ENCODE data around the gene HDAC6.

DNA sequence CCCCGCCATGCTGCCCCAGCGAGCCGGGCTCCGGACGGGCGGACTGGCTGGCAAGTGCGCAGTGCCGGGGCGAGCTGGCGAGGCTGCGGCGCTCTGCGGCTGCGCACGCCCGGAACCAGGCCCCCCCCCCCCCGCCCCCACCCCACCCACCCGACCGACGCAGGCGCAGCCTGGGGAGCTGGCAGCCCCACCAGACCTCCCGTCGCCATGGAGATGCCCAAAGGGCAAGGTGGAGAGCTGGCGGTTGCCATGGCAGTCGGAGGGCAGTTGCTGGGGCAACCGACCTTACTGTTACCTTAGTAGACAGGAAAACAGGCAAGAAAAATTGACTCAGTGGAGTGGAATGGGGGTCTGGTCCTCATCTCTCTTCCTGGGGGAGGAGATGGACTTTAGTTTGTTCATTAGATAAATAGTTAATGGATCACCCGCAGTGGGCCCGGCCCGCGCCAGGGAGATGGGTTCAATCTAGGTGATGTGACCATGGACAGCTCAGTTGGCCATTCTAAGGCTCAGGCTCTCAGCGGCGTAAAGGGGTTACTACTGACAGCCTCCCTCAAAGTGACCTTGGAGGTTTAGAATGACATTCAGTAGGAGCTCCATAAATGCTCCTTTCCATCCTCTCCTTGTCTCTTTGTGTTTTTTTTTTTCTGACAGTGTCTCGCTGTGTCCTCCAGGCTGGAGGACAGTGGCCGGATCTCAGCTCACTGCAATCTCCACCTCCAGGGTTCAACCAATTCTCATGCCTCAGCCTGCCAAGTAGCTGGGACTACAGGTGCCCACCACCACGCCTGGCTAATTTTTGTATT lies 33.9 kb downstream of the HDAC6 start, which contains the start of gene PCSK1N:
- TF ChIP-seq CTCF (IDR thresholded peaks at IDR 0.05), result no peak
- no peak for TF ChIP-seq POLR2A (IDR thresholded peaks at IDR 0.05)

Data from lower leg skin (tissue), 3 donors.